Measurements from ENCODE around the gene FKBP2.

GRCh38 chr11:64264371-64264852, 23.5 kb downstream of the FKBP2 start:
- TF ChIP-seq CTCF (conservative IDR thresholded peaks at IDR 0.05) (no peak), ZFX (IDR thresholded peaks at IDR 0.05) (no peak)
